ENCODE data around the gene C11orf42. TPM values are rescaled to one million over a fixed set of nuclear protein-coding genes. Genes with fewer than 3 reads are reported as not detected.

Gene C11orf42
- total RNA-seq, 1 donor from 2014 or later = not detected

GRCh38 chr11:6209801-6210200 is 4.4 kb downstream of the C11orf42 start:
- DNase-seq (ENCODE audit: low read depth, low spot score) = no peak
- Mint-ChIP-seq H3K9me3 (no peaks in the 10 kb centered on the region), H3K4me1 (no peaks in the 10 kb centered on the region), H3K27me3 (ENCODE audit: low read depth) (no peaks in the 10 kb centered on the region), H3K4me3 (no peak overlapping the region), H3K36me3 (ENCODE audit: low read depth) (peaks cover 5% of the 10 kb centered on the region), H3K27ac (ENCODE audit: unreplicated experiment) (no peak overlapping the region)
- TF ChIP-seq, protein P1, sequence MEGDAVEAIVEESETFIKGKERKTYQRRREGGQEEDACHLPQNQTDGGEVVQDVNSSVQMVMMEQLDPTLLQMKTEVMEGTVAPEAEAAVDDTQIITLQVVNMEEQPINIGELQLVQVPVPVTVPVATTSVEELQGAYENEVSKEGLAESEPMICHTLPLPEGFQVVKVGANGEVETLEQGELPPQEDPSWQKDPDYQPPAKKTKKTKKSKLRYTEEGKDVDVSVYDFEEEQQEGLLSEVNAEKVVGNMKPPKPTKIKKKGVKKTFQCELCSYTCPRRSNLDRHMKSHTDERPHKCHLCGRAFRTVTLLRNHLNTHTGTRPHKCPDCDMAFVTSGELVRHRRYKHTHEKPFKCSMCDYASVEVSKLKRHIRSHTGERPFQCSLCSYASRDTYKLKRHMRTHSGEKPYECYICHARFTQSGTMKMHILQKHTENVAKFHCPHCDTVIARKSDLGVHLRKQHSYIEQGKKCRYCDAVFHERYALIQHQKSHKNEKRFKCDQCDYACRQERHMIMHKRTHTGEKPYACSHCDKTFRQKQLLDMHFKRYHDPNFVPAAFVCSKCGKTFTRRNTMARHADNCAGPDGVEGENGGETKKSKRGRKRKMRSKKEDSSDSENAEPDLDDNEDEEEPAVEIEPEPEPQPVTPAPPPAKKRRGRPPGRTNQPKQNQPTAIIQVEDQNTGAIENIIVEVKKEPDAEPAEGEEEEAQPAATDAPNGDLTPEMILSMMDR (conservative IDR thresholded peaks at IDR 0.05) = no peak

- no peak overlapping the region for H3K4me3 Mint-ChIP-seq
- H3K27ac Mint-ChIP-seq (ENCODE audit: unreplicated experiment) = no peak overlapping the region
- no peaks in the 10 kb centered on the region for H3K27me3 Mint-ChIP-seq (ENCODE audit: low read depth)
- no peaks in the 10 kb centered on the region for H3K4me1 Mint-ChIP-seq
- DNase-seq (ENCODE audit: low read depth, low spot score) = no peak
- H3K36me3 Mint-ChIP-seq (ENCODE audit: low read depth) = peaks cover 5% of the 10 kb centered on the region
- TF ChIP-seq, protein P1 (conservative IDR thresholded peaks at IDR 0.05) = no peak
- H3K9me3 Mint-ChIP-seq = no peaks in the 10 kb centered on the region
Measured at GRCh38 chr11:6210274-6210955, 5.1 kb downstream of the C11orf42 start.

DNA sequence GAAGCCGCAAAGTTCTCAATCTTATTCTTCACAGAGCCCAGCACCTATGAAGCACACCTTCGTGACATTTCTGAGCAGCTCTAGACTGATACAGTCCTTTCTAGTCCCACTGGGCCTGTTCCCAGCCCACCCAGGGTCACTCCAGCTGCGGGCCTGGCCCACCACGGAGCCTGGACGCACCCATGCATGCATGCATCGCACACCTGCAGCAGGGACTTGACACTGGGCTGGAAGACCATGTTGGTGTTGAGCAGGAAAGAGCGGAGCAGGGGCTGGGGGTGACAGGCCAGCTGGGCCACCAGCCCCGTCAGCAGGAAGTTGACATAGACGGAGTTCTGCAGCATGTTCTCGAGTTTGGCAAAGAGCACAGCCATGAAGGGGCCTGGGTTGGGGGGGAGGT is 9.2 kb downstream of the C11orf42 start:
- Mint-ChIP-seq H3K27ac (ENCODE audit: unreplicated experiment) (no peak overlapping the region), H3K36me3 (ENCODE audit: low read depth) (peaks cover 3% of the 10 kb centered on the region), H3K27me3 (ENCODE audit: low read depth) (no peaks in the 10 kb centered on the region), H3K4me3 (no peak overlapping the region), H3K9me3 (no peaks in the 10 kb centered on the region), H3K4me1 (no peaks in the 10 kb centered on the region)
- TF ChIP-seq, protein P1 (conservative IDR thresholded peaks at IDR 0.05) = no peak
- no peak for DNase-seq (ENCODE audit: low read depth, low spot score)

DNA sequence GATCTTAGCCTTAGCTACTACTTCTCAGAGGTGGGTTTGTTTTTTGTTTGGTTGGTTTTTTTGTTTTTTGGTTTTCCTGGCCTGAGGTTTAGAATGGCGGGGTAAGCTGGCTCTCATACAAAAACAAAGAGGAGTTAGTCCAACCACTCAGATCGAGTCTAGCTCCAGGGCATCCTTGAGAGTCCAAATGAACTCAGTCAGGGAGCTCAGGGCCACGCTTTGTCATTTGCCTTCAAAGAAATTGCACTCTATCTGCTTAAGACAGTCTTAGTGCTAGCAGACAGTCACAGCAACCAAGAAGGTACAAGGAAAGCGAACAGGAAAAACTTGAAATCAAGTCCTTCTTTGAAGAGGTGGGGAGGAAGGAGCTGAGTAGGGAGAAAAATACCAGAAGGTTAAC is 11.1 kb downstream of the C11orf42 start:
- no peaks in the 10 kb centered on the region for H3K9me3 Mint-ChIP-seq
- H3K27ac Mint-ChIP-seq (ENCODE audit: unreplicated experiment) = no peak overlapping the region
- H3K4me1 Mint-ChIP-seq = no peaks in the 10 kb centered on the region
- no peaks in the 10 kb centered on the region for H3K27me3 Mint-ChIP-seq (ENCODE audit: low read depth)
- TF ChIP-seq, protein P1 (conservative IDR thresholded peaks at IDR 0.05) = no peak
- H3K4me3 Mint-ChIP-seq = no peak overlapping the region
- DNase-seq (ENCODE audit: low read depth, low spot score) = no peak
- peaks cover 3% of the 10 kb centered on the region for H3K36me3 Mint-ChIP-seq (ENCODE audit: low read depth)

DNA sequence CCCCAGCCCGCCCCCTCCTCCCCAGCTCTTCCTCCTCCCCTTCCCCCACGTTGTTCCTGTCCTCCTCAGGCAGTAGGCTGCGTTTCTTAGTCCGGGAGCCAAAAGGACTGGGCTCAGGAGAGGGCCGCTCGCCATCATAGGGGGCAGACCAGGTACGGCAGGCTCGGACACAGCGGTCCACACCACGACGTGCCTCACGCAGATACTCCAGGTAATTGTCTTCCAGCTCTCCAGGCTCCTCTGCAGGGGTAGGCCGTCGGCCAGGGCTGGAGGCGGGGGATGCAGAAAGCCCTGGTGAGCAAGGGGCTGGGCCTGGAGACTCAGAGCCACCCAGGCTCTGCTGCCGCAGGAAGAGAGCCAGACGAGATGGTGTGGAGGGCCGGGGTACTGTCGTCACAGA is 12.4 kb downstream of the C11orf42 start:
- no peaks in the 10 kb centered on the region for H3K27me3 Mint-ChIP-seq (ENCODE audit: low read depth)
- no peak overlapping the region for H3K27ac Mint-ChIP-seq (ENCODE audit: unreplicated experiment)
- no peaks in the 10 kb centered on the region for H3K9me3 Mint-ChIP-seq
- peaks cover 3% of the 10 kb centered on the region for H3K36me3 Mint-ChIP-seq (ENCODE audit: low read depth)
- no peaks in the 10 kb centered on the region for H3K4me1 Mint-ChIP-seq
- TF ChIP-seq, protein P1 (conservative IDR thresholded peaks at IDR 0.05) = no peak
- no peak overlapping the region for H3K4me3 Mint-ChIP-seq
- no peak for DNase-seq (ENCODE audit: low read depth, low spot score)
